ENCODE results near the gene WIZ. TPM values are rescaled to one million over a fixed set of nuclear protein-coding genes. Genes with fewer than 3 reads are reported as not detected.

Gene WIZ
- total and polyA plus RNA-seq, 3 donors from 2014 or later = 66.2 to 118 (median 109) TPM

DNA sequence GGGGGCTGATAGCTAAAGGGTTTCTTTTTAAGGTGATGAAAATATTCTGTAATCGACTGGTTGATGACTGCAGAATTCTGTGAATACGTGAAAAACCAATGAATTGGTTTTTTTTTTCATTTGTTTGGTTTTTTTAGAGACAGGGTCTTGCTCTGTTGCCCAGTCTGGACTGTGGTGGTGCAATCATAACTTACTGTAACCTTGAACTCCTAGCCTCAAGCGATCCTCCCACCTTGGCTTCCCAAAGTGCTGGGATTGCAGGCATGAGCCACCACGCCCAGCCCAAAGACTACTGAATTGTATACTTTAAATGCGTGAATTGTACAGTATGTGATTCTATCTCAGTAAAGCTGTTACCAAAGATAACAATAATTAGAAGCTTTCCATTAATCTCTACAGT is 55.3 kb downstream of the WIZ start:
- WGBS, 2 donors = 60 to 82% methylated on average over 5 of the region's 5 CpGs
- H3K4me3 ChIP-seq = no peak overlapping the region
- H3K4me1 ChIP-seq = no peaks in the 10 kb centered on the region
- no peak for TF ChIP-seq POLR2A (IDR thresholded peaks at IDR 0.05)
- TF ChIP-seq, protein P1, sequence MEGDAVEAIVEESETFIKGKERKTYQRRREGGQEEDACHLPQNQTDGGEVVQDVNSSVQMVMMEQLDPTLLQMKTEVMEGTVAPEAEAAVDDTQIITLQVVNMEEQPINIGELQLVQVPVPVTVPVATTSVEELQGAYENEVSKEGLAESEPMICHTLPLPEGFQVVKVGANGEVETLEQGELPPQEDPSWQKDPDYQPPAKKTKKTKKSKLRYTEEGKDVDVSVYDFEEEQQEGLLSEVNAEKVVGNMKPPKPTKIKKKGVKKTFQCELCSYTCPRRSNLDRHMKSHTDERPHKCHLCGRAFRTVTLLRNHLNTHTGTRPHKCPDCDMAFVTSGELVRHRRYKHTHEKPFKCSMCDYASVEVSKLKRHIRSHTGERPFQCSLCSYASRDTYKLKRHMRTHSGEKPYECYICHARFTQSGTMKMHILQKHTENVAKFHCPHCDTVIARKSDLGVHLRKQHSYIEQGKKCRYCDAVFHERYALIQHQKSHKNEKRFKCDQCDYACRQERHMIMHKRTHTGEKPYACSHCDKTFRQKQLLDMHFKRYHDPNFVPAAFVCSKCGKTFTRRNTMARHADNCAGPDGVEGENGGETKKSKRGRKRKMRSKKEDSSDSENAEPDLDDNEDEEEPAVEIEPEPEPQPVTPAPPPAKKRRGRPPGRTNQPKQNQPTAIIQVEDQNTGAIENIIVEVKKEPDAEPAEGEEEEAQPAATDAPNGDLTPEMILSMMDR (IDR thresholded peaks at IDR 0.05) = no peak
- H3K27me3 ChIP-seq = no peaks in the 10 kb centered on the region
- H3K9me3 ChIP-seq = no peaks in the 10 kb centered on the region
- DNase-seq = no peak
- no peak overlapping the region for H3K27ac ChIP-seq
- no peaks in the 10 kb centered on the region for H3K36me3 ChIP-seq (ENCODE audit: low read depth, missing control alignments)
- intact Hi-C loops (cut with DNase I; ENCODE audit: low total_unique reads) = no loop called here

DNA sequence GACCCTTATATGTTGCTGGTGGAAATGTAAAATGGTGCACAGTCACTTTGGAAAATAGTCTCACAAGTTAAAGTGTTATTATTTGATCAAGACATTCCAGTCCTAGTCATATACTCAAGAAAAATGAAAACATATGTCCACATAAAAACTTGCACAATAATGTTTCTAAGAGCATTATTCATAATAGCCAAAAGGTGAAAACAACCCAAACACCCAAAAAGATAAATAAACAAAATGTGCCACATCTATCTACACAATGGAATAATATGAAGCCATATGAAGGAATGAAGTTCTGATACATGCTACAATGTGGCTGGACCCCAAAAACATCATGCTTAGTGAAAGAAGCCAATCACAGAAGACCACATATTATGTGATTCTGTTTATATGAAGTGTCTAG is 55.8 kb downstream of the WIZ start:
- H3K27ac ChIP-seq = no peak overlapping the region
- intact Hi-C loops (cut with DNase I; ENCODE audit: low total_unique reads) = no loop called here
- no peak for DNase-seq
- no peaks in the 10 kb centered on the region for H3K27me3 ChIP-seq
- no peaks in the 10 kb centered on the region for H3K4me1 ChIP-seq
- H3K9me3 ChIP-seq = no peaks in the 10 kb centered on the region
- H3K4me3 ChIP-seq = no peak overlapping the region
- H3K36me3 ChIP-seq (ENCODE audit: low read depth, missing control alignments) = no peaks in the 10 kb centered on the region
- TF ChIP-seq, protein P1 (IDR thresholded peaks at IDR 0.05) = no peak
- no peak for TF ChIP-seq POLR2A (IDR thresholded peaks at IDR 0.05)

DNA sequence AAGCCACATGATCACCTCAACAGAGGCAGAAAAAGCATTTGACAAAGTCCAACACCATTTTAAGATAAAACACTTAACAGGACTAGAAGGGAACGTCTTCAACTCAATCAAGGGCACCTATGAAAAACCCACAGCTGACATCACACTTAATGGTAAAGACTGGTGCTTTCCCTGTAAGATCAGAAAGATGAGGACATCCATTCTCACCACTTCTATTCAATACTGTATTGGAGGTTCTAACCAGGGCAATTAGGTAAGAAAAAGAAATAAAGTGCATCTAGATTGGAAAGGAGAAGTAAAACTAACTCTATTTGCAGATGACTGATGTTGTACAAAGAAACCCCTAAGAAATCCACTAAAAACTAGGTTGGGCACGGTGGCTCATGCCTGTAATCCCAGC is 58.9 kb downstream of the WIZ start:
- no peak for TF ChIP-seq POLR2A (IDR thresholded peaks at IDR 0.05)
- TF ChIP-seq, protein P1 (IDR thresholded peaks at IDR 0.05) = no peak
- no peaks in the 10 kb centered on the region for H3K9me3 ChIP-seq
- H3K4me1 ChIP-seq = no peaks in the 10 kb centered on the region
- no peak overlapping the region for H3K4me3 ChIP-seq
- H3K27ac ChIP-seq = no peak overlapping the region
- intact Hi-C loops (cut with DNase I; ENCODE audit: low total_unique reads) = no loop called here
- H3K36me3 ChIP-seq (ENCODE audit: low read depth, missing control alignments) = no peaks in the 10 kb centered on the region
- H3K27me3 ChIP-seq = no peaks in the 10 kb centered on the region
- DNase-seq = no peak
- 77 to 80% methylated on average over 2 of the region's 2 CpGs for WGBS, 2 donors

DNA sequence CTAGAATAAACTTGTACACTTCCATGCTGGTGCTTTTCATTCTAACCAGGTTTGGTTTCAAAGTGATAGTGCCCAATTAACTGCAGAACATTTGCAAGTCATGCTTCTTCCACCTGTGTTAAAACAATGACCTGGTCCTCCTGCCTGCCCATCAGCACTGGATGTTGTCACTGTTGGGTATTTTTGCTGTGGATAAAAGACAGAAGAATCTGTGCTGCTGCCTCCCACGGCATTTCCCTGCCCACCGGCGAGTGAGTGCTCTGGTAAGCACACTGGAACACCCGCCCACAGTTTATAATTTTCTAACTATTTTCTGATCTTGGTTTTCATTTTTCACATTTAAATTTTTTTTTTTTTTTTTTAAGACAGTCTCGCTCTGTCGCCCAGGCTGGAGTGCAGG is 67.9 kb downstream of the WIZ start:
- peaks cover 13% of the 10 kb centered on the region for H3K4me1 ChIP-seq
- WGBS, 2 donors = 56 to 77% methylated on average over 6 of the region's 6 CpGs
- DNase-seq = no peak
- no peaks in the 10 kb centered on the region for H3K27me3 ChIP-seq
- intact Hi-C loops (cut with DNase I; ENCODE audit: low total_unique reads) = no loop called here
- H3K4me3 ChIP-seq = no peak overlapping the region
- H3K27ac ChIP-seq = no peak overlapping the region
- no peaks in the 10 kb centered on the region for H3K36me3 ChIP-seq (ENCODE audit: low read depth, missing control alignments)
- H3K9me3 ChIP-seq = no peaks in the 10 kb centered on the region
- TF ChIP-seq POLR2A (IDR thresholded peaks at IDR 0.05) = no peak

DNA sequence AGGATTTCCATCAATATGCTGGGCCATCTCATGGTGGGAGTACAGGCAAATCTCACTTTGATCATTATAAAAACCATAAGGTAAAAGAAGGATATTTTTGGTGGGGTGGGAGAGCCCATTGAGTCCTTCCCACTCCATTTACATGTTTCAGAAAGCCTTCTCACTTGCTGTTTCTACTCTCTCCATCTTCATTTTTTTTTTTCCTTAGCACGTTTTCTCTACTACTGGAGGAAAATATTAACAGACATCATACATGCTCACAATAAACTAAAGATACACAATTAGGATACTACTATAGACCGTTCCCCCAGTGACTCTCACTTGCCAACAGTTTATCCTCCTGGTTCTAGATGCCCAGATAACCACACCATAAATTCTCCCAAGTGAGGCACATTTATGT is 68.3 kb downstream of the WIZ start:
- Histone ChIP-seq H3K9me3 (no peaks in the 10 kb centered on the region), H3K36me3 (ENCODE audit: low read depth, missing control alignments) (no peaks in the 10 kb centered on the region), H3K4me1 (peaks cover 17% of the 10 kb centered on the region), H3K27ac (no peak overlapping the region), H3K27me3 (no peaks in the 10 kb centered on the region), H3K4me3 (no peak overlapping the region)
- TF ChIP-seq POLR2A (IDR thresholded peaks at IDR 0.05) = no peak
- no peak for DNase-seq
- intact Hi-C loops (cut with DNase I; ENCODE audit: low total_unique reads) = no loop called here
- 60 to 68% methylated on average over 2 of the region's 2 CpGs for WGBS, 2 donors

DNA sequence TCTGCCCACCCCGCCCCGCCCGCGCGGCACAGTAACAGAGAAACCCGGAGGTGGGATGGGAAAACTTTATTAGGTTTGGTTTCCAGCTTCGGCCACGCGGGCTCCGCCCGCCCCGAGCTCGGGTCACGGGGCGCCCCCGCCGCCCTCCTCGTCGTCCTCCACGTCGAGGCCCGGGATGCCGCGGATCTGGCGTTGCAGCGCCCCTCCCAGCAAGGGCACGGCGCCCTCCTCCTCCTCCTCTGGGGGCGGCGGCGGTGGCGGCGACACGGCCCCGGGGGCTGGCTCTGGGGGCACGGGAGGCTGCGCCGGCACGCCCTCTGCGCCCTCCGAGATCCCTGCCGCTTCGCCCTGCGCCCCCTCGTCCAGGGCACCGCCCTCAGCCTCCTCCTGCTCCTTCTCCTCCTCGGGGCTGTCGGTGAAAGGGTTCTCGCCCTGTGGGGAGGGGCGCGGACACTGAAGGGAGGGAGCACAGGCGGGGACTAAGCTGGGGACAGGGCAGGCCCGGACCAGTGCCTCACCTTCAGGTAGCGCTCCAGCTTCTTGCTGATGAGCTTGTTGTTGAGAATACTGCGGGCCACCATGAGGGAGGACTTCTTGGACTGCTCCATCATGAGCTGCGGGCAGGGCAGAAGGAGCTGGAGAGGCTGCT is 69.6 kb downstream of the WIZ start:
- H3K27me3 ChIP-seq = no peaks in the 10 kb centered on the region
- intact Hi-C loops (cut with DNase I; ENCODE audit: low total_unique reads) = loop anchor here (10.0 kb wide), 1 partner anchor 125 kb away; no protein-coding TSS in a partner anchor
- WGBS, 2 donors = 1% methylated on average over 32 to 46 of the region's 56 CpGs
- H3K27ac ChIP-seq = peak overlapping the region; percentile 88 to 93
- H3K4me3 ChIP-seq = peak overlapping the region; percentile 76 to 88
- DNase-seq = peak; percentile 48
- TF ChIP-seq, protein P1 (IDR thresholded peaks at IDR 0.05) = no peak
- TF ChIP-seq POLR2A (IDR thresholded peaks at IDR 0.05) = no peak
- H3K4me1 ChIP-seq = peaks cover 22% of the 10 kb centered on the region
- H3K36me3 ChIP-seq (ENCODE audit: low read depth, missing control alignments) = no peaks in the 10 kb centered on the region
- no peaks in the 10 kb centered on the region for H3K9me3 ChIP-seq
